Measurements from ENCODE around the gene KRTAP5-8.
"Not testable (repeated sequence)": the region's sequence is repeated elsewhere in the genome, so short reads cannot be mapped to it uniquely, and the experiment has no call there.

Gene KRTAP5-8

GRCh38 chr11:71537977-71538665, at the start of gene KRTAP5-8:
TSS of gene KRTAP5-8 (plus strand) at chr11:71538025. CDS start at chr11:71538056, 31 bp downstream.
- DNase-seq (ENCODE audit: low spot score) = not testable (repeated sequence)

- DNase-seq (ENCODE audit: low spot score) = no peak
Measured at GRCh38 chr11:71488681-71489270, 49.0 kb upstream of the KRTAP5-8 start.

- no peak for DNase-seq (ENCODE audit: low spot score)
Measured at GRCh38 chr11:71489311-71490043, 48.3 kb upstream of the KRTAP5-8 start.

DNA sequence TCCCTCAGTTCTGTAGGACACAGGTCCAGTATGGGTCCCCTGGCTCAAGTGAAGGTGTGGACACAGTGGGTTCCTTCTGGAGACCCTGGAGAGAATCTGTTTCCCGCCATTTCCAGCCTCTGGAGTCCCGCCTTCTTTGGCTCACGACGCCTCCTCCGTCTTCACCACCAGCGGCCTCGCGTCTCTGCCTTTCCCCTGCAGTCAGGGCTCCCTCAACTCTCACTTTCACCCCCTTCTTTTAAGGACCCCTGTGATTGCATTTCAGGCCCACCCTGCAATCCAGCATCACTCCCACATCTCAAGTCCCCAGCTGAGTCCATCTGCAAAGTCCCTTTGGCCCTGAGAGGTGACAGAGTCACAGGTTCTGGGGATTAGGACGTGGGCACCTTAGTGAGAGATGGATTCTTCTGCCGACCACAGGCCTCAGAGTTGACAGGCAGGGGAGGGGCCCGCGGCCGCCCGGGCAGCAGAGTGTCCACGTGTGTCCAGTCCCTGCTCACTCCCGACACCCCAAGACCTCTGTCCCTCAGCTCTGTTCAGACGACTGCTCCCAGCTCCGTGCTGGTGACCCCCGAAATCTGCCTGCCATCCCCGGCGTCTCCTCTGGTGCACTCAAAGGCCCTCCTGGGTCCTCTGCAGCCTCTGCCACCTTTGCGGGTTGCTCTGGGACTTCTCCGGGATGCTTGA, 47.6 kb upstream of the KRTAP5-8 start:
- DNase-seq (ENCODE audit: low spot score) = no peak

- no peak for DNase-seq (ENCODE audit: low spot score)
Measured at GRCh38 chr11:71490731-71491390, 47.0 kb upstream of the KRTAP5-8 start.

DNA sequence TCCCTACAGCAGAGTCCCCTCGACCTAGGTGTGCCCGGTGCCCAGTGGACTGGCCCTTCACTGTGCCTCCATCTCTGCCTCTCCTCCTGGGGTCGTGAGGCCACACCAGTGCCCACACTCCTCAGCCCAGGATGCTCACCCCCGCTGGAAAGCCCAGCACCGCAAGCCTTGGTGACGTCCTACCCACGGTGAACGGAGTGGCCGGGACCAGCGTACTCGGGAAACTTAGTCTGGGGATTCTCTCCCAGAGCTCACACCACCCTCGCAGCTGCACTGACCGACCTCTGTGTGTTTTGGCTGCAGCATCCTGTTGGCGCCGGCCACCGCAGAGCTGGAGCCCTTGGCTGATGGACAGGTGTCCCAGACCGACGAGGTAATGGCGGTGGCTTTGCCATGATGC, 46.3 kb upstream of the KRTAP5-8 start:
- DNase-seq (ENCODE audit: low spot score) = no peak

- no peak for DNase-seq (ENCODE audit: low spot score)
Measured at GRCh38 chr11:71491940-71492339, 45.9 kb upstream of the KRTAP5-8 start.

DNA sequence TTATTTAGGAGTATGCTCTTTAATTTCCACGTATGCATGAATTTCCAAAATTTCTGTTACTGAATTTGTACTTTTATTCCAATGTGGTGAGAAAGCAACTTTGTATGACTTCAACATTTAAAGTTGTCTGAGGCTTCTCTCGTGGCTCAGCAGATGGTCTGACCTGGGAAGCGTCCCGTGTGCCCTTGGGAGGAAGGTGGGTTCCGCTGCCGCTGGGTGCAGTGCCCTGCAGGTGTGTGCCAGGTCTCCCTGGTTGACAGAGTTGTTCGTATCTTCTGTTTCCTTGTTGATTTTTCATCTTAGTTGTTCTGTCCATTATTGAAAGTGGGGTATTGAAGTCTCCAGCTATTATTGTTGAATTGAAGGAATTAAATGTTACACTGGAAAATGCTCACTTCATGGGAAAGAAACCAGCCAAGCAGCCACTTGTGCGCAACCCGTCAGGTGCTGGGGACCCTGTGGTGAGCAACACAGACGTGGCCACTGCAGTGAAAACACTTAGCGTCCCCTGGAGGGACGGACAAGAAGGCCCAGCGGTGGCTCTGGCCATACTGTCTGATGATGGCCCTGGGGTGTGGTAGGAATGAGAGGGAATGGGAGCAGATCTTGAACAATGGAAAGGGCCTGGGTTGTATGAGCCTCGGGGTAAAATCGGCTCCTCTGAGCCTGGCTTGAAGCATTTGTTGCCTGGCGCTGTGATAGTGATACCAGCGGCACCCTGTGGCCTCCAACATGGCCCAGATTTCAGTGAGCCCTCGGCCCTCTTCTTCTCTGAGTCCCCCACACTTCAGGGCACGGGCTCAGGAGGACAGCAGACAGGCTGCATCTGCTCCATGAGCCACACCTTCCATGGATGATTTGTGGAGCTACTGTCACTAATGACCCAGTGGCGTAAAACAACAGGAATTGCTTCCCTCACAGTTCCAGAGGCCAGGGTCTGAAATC, 42.3 kb upstream of the KRTAP5-8 start:
- no peak for DNase-seq (ENCODE audit: low spot score)

- DNase-seq (ENCODE audit: low spot score) = no peak
Measured at GRCh38 chr11:71496421-71496820, 41.4 kb upstream of the KRTAP5-8 start.

GRCh38 chr11:71498091-71498490, 39.7 kb upstream of the KRTAP5-8 start:
- DNase-seq (ENCODE audit: low spot score) = no peak

GRCh38 chr11:71499125-71499524, 38.7 kb upstream of the KRTAP5-8 start:
- no peak for DNase-seq (ENCODE audit: low spot score)

GRCh38 chr11:71499546-71499945, 38.3 kb upstream of the KRTAP5-8 start:
- DNase-seq (ENCODE audit: low spot score) = no peak

DNA sequence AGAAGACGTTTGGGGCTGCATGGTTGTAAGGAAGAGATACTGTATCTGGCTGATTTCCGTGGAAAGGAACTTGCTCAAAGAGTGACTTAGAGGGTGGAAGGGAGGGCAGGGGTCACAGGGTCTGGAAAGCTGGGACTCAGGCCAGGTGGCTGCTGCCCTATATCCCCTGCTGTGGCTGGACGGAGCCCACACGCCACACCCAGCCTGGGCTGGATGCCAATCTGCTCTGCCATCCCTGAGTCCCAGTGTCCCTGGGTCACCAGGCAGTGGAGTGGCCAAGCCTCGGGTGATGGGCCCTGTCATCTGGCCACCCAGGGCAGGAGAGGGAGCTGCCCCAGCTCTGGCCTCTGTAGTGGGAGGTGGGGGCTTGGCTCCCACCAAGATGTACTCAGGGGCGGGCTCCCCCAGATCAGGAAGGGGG, 37.2 kb upstream of the KRTAP5-8 start:
- no peak for DNase-seq (ENCODE audit: low spot score)

- no peak for DNase-seq (ENCODE audit: low spot score)
Measured at GRCh38 chr11:71501071-71501985, 36.5 kb upstream of the KRTAP5-8 start.

DNA sequence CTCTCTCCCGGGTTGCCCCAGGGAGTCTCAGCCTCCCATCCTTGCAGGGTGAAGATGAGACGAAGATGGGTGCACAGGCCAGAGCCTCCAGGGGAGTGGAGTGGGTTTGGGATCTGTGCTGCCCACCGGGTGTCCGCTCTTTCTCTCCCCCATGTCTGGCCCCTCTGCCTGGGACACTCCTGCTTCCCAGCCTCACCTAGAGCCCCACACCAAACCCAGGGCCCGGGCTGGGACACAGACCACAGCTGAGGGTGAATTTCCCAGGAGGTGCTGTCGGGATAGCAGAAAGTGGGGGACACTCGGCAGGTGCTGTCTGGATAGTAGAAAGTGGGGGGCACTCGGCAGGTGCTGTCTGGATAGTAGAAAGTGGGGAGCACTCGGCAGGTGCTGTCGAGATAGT, 35.8 kb upstream of the KRTAP5-8 start:
- DNase-seq (ENCODE audit: low spot score) = no peak

DNA sequence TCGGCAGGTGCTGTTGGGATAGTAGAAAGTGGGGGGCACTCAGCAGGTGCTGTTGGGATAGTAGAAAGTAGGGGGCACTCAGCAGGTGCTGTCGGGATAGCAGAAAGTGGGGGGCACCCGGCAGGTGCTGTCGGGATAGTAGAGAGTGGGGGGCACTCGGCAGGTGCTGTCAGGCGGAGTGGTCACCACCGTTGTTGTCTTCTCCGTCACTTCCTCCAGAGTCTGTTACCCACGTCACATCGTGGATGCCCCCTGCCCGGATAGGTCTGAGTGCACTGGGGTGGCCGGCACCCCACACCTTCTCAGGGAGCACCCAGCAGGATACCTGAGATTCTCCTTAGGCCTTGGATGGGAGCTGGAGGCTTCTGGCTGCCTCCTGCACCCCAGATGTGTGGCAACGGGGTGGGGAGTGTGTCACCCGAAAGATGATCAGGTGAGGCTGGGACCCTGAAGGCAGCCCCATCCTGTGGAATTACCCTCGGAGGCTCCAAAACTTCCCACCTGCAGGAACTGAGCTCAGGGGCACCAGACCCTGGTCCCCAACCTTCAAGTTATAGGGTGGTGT, 34.9 kb upstream of the KRTAP5-8 start:
- no peak for DNase-seq (ENCODE audit: low spot score)

- DNase-seq (ENCODE audit: low spot score) = no peak
Measured at GRCh38 chr11:71504531-71504930, 33.3 kb upstream of the KRTAP5-8 start.

- DNase-seq (ENCODE audit: low spot score) = no peak
Measured at GRCh38 chr11:71505001-71505400, 32.8 kb upstream of the KRTAP5-8 start.

GRCh38 chr11:71505781-71506180, 32.0 kb upstream of the KRTAP5-8 start:
- no peak for DNase-seq (ENCODE audit: low spot score)

GRCh38 chr11:71507102-71507501, 30.7 kb upstream of the KRTAP5-8 start:
- DNase-seq (ENCODE audit: low spot score) = no peak
